Measurements from ENCODE around the gene TP73.

The TP73 gene

GRCh38 chr1:3651930-3652547 is at the start of gene TP73:
Gene TP73 (plus strand): TSS chr1:3652516. CDS start chr1:3682366, 29,850 bp downstream.
- no peak for DNase-seq
- intact Hi-C loops (cut with DNase I), result loop anchor here (2.0 kb wide), 1 partner anchor 27 kb away; the partner anchor contains the start of gene TPRG1L

- no peak for DNase-seq
- intact Hi-C loops (cut with DNase I), result no loop called here
Observed at GRCh38 chr1:3603156-3603555, 49.2 kb upstream of the TP73 start.

GRCh38 chr1:3603571-3604467 is 48.5 kb upstream of the TP73 start:
- intact Hi-C loops (cut with DNase I), result no loop called here
- no peak for DNase-seq

GRCh38 chr1:3604468-3604974 is 47.8 kb upstream of the TP73 start:
- intact Hi-C loops (cut with DNase I), result no loop called here
- no peak for DNase-seq

DNA sequence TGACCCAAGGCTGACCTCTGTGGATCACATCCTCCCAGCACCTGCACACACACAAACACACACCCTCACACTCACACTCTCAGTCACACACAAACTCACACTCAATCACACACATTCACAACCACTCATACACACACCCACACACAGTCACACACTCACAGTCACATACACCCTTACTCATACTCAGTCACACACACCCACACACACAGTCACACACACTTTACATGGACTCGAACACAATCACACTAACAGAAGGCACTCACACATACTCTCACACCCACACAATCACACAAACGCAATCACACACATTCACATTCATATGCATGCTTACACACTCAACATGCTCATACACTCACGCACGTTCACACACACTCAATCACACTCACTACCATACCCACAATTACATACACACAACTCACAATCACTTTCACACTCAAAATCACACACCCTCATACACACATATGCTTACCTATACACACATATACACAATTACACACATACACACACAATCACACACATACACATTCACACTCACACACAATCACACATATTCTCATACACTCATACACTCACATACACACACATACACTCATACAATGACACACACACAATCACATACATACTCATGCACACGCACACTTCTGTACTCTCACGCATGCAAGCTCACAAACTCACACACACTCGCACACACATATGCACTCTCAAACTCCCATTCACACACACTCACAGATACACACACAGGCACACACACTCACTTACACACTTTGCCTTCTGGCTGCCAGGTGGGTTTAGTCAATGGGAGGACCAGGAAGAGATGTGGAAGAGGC is 47.1 kb upstream of the TP73 start:
- intact Hi-C loops (cut with DNase I), result no loop called here
- DNase-seq, result no peak

DNA sequence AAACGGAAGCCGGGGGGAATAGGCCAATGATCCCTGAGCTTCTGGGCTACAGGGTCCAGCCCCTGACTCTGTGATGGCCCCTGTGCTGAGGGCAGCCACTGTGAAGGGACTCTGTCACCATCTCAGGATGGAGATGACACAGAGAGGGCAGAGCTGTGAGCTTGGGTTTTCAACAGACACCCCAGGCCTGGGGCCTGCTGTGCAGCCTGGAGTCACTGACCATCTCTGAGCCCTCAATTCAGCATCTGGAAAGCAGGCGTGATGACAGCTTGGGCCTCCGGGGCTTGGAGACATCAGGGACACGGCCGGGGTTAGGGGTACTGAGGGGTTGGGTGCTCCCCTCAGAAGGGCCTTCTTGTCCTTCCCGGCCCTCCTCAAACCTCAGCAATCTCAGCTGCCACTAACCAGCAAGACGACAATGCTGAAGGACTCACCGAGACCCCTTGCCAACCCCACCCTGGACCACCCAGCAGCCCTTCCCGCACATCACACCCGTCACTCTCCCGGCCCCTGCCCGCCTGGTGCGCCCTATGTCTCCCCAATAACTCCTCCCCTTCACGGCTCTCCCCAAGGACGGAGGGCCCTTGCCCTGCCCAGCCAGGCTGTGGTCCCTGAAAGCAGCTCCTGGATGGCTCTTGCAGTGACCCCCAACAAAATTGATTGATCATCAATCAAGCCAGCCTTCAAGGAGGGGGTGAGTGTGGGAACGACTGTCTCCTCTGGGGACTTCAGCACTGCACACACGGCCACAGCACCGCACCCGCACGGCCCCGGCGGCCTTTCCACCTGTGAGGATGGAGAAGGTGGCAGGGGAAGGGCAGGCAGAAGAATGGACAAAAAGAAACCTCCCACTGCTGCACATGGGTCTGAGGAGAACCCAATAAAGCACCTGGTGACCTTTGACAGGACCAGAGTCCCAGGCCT is 45.3 kb upstream of the TP73 start:
- DNase-seq, result no peak
- intact Hi-C loops (cut with DNase I), result no loop called here

GRCh38 chr1:3607703-3608065 is 44.6 kb upstream of the TP73 start:
- intact Hi-C loops (cut with DNase I), result no loop called here
- no peak for DNase-seq

DNA sequence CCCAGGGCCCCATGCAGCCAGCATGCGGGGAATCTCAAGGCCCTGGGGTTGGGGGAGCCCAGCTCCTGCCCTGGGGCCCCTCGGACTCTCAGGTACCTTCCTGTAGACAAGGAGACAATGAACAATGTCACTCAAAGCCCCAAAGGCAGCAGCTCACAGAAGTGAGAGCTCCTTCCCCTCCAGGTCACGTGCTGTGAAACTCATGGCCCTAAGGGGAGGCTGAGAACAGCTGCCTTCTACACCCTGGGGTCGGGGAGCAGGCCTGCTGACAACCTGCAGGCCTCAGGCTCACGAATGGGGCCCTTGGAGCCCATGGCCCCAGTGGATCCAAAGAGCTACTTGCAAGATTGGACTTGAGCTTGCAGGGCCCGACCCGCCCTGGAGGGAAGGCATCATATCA is 44.2 kb upstream of the TP73 start:
- intact Hi-C loops (cut with DNase I), result no loop called here
- DNase-seq, result no peak

- intact Hi-C loops (cut with DNase I), result no loop called here
- no peak for DNase-seq
Observed at GRCh38 chr1:3609016-3609768, 43.1 kb upstream of the TP73 start.

- DNase-seq, result no peak
- intact Hi-C loops (cut with DNase I), result no loop called here
Observed at GRCh38 chr1:3609769-3610526, 42.4 kb upstream of the TP73 start.

DNA sequence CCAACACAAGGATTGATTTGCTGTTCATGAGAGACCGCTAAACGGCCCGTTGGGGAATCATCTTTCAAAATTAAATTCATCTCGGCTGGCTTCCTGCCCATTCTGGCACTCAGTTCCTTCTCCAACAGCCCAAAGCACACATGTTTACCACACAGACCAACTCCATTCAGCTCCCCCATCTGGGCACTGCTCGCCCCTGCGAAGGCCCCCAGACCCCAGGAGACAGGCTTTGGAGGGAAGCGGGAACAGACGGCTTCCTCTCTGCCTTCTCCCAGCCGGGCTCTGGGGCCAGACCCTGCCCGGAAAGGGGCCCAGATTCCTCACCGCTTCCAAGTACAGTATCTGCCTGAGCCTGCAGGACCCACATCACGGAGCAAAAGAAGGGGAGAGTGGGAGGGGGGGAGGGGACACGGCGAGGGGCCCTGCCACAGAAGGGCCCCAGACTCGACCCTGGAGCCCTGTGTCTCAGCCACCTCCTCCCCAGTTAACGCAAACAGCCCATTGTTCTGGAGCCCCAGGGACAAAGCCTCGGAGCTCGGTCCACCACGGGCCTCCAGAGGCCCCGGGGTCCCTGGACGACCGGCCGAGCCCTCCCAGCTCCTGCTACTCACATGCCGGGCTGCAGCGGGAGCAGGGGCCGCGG is 41.7 kb upstream of the TP73 start:
- intact Hi-C loops (cut with DNase I), result no loop called here
- no peak for DNase-seq

DNA sequence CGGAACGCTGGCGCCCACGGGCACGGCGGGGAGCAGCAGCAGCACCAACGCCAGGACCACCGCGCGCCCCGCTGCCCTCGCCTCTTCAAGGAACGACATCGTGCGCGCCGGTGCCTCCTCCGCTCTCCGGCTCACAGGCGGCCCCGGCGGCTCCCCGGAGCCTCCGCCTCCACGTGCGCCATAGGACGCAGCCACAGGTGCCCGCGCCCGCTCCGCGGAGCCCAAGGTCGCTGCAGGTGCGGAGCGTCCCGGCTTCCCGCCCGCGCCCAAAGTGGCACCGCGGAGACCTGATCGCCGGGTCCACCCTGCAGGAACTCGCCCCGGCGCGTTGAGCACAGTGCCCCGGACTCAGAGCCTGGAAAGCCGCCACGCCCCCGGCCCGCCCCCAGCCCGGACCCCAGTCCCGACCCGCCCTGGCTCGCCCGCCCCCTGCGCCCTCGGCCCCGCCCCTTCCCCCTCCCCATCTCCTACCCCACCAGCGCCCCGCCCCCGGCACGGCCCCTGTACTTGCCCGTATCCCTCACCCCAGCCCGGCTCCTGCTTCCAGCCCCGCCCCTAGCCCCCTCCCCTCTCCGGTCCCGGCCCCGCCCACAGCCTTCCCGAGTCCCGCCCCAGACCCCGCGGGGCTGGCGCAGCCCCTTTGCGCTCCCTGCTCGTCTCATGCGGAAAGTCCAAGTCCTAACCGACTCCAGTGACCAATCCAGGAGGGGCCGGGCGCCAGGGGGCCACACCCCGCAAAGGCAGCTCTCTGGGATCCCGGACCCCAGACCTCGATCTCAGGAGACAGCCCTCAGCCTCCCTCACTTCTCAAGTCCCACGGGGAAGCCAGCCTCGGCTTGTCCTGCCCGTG is 40.9 kb upstream of the TP73 start, which contains the start of gene MEGF6:
Gene MEGF6 (minus strand): TSS at position 339 of the 850 bp plus-strand sequence. CDS start 240 bp downstream, at position 99.
- peak in 29 of 42 donors; percentile 27 to 72 (median 49) for DNase-seq
- intact Hi-C loops (cut with DNase I), result no loop called here

- no peak for DNase-seq
- intact Hi-C loops (cut with DNase I), result no loop called here
Observed at GRCh38 chr1:3612123-3612522, 40.2 kb upstream of the TP73 start.

- intact Hi-C loops (cut with DNase I), result loop anchor here (5.0 kb wide), 2 partner anchors 48 to 163 kb away; partner anchors contain the start of gene ARHGEF16
- DNase-seq, result peak in 1 of 42 donors; percentile 27
Observed at GRCh38 chr1:3614755-3615742, 37.3 kb upstream of the TP73 start.
